ENCODE measurements around the gene CMTR1.

DNA sequence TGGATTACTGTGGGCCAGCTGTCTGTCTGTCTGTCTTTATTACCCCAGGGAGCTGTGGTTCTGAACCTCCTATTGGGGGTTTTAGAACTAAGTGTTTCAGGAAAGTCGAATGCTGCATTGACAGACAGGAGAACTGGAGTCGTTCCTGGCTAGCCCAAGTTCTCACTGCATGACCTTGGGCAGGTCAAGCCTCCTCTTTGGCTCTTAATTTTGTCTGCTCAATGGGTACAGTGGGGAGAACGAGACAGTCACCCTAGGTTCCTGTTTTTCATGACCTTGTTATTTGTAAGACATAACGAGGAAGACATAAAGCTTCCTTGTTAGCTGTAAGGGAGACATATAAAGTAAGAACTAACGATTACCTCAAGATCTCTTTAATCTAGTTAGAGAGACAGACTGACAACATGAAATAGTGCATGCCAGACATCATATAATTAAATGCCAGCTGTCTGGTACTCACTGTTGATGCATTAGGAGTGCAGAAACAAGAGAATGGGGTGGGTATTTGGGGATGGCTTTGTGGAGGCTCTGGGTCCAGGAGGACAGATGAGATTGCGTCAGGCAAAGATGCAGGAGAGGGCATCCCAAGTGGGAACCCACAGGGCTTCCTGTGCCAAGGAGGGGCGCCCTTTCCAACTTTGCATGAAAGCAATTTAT, 70.4 kb downstream of the CMTR1 start:
- no peak for TF ChIP-seq CTCF (IDR thresholded peaks at IDR 0.05)
- no peak for TF ChIP-seq POLR2A (IDR thresholded peaks at IDR 0.05)
